HUES48 (cell line): ENCODE results near the gene KIF6.

Experiments used
- H3K27ac ChIP-seq: one replicate; pipeline ENCODE4 v1.7.0; 2013; ENCODE audit warnings: low read depth, low read length, inconsistent platforms
- H3K27me3 ChIP-seq: 2 replicates; pipeline ENCODE4 v1.6.1; 2013; ENCODE audit warnings: mild to moderate bottlenecking, low read length; ENCODE audit not compliant: control insufficient read depth, insufficient read depth
- H3K36me3 ChIP-seq: 2 replicates; pipeline ENCODE4 v1.6.1; 2013; ENCODE audit warnings: low read length; ENCODE audit not compliant: control insufficient read depth, insufficient read depth
- H3K4me1 ChIP-seq: 2 replicates; pipeline ENCODE4 v1.6.1; 2013; ENCODE audit warnings: mild to moderate bottlenecking, low read length; ENCODE audit not compliant: control insufficient read depth, insufficient read depth
- H3K4me3 ChIP-seq: 2 replicates; pipeline ENCODE4 v1.5.1; 2013; ENCODE audit warnings: mild to moderate bottlenecking, low read depth, low read length
- H3K9ac ChIP-seq: 2 replicates; pipeline ENCODE4 v1.6.1; 2013; ENCODE audit warnings: mild to moderate bottlenecking, low read depth, low read length, moderate library complexity
- H3K9me3 ChIP-seq: 2 replicates; pipeline ENCODE4 v1.6.1; 2013; ENCODE audit warnings: low read length; ENCODE audit not compliant: control insufficient read depth, insufficient read depth

KIF6 gene

DNA sequence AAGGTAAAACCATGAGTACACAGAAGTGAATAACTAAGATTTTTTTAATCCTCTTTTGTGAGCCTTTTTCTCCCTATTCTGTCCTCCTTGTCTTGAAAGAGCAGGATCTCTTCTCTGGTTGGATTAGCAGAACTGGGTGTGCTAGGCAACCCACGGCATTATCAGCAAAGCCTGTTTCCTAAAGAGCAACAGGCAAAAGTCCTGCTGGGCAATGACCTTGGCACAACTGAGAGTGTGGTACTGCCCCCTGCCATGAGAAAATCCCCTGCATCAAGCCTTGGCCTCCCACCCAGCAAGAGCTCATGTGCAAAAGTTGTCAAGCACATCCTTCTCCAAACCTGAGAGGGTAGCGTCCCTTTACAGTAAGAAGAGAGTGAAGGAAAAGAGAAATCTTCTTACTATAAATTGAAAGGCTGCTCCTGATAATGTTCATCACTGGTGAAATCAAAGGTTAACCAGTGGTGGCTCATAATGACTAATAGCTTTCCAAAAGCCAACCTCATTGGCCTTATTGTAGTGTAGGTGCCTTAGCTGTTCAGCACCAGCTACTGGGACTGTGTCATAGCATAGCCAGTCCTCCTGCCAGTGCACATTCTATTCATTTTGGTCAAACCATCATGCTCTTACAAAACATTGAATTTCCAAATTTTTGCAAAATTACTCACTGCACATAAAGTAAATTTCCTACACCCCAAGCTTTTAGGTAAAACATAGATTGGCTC, 17.1 kb downstream of the KIF6 start:
- Histone ChIP-seq H3K27ac (no peak overlapping the region), H3K4me3 (no peak overlapping the region), H3K9me3 (no peaks in the 10 kb centered on the region), H3K36me3 (no peaks in the 10 kb centered on the region), H3K4me1 (peaks cover 14% of the 10 kb centered on the region), H3K9ac (no peak overlapping the region), H3K27me3 (no peaks in the 10 kb centered on the region)

DNA sequence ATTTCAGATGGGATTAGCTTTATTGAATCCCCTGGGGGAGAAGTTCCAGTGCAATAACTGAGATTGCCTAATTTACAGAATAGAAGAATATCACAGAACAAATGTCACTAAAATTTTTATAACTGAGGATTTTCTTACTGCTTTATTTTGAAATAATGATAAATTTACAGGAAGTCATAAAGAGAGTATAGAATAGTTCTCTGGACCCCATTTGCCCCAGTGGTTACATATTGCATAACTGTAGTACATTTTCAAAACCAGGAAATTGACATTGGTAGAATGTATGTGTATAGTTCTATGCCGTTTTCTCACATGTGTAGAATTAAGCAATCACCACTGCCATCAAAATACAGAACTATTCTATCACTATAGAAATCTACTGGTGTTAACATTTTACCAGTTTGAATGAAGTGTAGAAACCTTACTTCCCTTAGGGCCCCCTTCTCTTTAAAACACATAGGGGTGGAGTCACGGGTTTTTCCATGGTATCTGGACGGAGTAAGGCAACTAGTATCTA, 18.3 kb downstream of the KIF6 start:
- H3K27me3 ChIP-seq: no peaks in the 10 kb centered on the region
- H3K9ac ChIP-seq: no peak overlapping the region
- no peaks in the 10 kb centered on the region for H3K36me3 ChIP-seq
- H3K4me1 ChIP-seq: peaks cover 14% of the 10 kb centered on the region
- no peaks in the 10 kb centered on the region for H3K9me3 ChIP-seq
- H3K27ac ChIP-seq: no peak overlapping the region
- H3K4me3 ChIP-seq: no peak overlapping the region

DNA sequence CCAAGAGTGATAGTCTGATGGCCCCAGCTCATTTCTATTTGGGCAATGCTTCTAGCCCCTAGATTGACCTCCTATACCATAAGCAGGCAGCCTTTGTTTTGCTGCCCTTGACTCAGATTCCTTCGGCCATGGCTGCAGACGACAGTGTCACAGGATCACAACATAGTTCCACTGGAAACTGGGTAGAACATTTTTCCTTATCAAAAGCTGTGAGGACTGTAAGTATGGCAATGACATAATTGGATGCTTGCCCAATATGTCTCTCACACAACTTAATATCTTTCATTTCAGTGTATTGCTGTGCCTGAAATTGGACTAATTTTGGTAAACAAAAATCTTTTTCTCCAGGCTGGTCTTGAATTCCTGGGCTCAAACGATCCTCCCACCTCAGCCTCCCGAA, 22.9 kb downstream of the KIF6 start:
- no peak overlapping the region for H3K4me3 ChIP-seq
- no peaks in the 10 kb centered on the region for H3K27me3 ChIP-seq
- H3K27ac ChIP-seq: no peak overlapping the region
- H3K9me3 ChIP-seq: no peaks in the 10 kb centered on the region
- H3K9ac ChIP-seq: no peak overlapping the region
- H3K4me1 ChIP-seq: 0 out of 2 replicates have a peak, but pooled peaks cover under 1% of the 10 kb centered on the region
- H3K36me3 ChIP-seq: no peaks in the 10 kb centered on the region

DNA sequence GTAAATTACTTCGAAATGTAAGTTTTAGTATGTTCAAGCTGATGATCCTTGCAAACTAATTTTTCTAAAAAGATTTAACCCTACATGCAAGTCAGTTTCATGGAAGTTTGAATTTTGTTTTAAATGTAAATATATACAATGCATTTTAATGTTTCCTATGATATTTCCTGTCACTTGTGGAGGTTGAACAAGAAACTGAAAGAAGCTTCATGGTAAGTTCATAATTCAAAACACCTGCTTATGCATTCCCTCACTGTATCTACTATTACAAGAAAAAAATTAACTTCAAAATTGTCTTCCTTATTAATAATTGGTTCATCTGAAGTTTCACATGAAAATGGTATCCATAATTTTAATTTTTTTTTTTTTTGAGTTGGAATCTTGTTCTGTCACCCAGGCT, 24.8 kb downstream of the KIF6 start:
- no peaks in the 10 kb centered on the region for H3K9me3 ChIP-seq
- H3K27me3 ChIP-seq: no peaks in the 10 kb centered on the region
- no peak overlapping the region for H3K27ac ChIP-seq

DNA sequence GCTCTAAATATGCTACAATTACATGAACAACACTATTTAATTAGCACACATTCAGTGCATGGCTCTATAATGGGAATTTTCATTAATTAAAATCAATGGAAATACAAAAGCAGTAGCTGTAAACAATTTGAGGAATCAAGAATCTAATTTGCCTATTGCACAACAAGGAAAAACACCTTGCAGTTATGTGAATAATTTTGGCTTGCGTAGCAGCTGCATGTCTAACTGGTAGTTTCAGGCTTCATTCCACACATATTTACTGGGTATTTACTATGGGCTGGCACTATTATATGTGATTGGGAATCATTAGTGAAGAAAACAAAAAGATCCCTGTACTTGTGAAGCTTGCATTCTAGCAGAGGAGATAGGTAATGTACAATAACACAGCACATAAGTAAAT, 26.4 kb downstream of the KIF6 start:
- Histone ChIP-seq H3K9ac (no peak overlapping the region), H3K36me3 (no peaks in the 10 kb centered on the region), H3K27me3 (no peaks in the 10 kb centered on the region), H3K4me3 (no peak overlapping the region), H3K4me1 (no peaks in the 10 kb centered on the region), H3K9me3 (no peaks in the 10 kb centered on the region), H3K27ac (no peak overlapping the region)

More for the DNA sequence above, 24.8 kb downstream of the KIF6 start:
- Histone ChIP-seq H3K4me3 (no peak overlapping the region), H3K36me3 (no peaks in the 10 kb centered on the region), H3K4me1 (no peaks in the 10 kb centered on the region), H3K9ac (no peak overlapping the region)

DNA sequence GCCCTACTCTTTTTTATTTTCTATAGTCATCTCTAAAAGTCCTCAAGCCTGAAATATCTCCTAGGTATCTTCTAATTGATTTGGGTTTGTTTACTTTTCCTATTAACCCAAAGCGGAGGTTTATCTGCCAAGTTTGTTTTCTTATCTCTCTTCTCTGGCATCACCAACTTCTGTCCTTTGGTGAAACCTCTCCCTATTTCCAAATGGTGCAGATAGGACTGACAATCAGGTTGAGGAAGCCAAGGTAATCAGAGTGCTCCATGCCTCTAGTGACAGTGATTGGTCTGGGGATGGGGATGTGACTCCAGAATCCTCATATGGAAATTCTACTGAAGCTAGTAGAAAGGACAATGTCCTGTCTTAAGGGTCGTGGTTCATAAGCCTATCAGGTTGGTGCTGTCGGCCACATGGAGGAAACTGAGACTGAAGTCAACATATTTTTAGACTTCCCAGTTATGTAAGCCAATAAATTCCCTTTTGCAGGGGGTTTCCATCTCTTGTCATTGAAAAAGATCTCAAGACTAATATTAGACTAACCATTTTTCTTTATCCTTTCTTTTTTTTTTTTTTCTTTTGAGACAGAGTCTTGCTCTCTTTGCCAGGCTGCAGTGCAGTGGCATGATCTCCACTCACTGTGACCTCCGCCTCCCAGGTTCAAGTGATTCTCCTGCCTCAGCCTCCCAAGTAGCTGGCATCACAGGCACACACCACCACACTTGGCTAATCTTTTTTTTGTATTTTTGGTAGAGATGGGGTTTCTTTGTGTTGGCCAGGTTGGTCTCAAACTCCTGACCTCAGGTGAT, 28.0 kb downstream of the KIF6 start:
- H3K9me3 ChIP-seq: no peaks in the 10 kb centered on the region
- no peaks in the 10 kb centered on the region for H3K27me3 ChIP-seq
- H3K4me1 ChIP-seq: no peaks in the 10 kb centered on the region
- no peaks in the 10 kb centered on the region for H3K36me3 ChIP-seq
- H3K9ac ChIP-seq: no peak overlapping the region
- no peak overlapping the region for H3K4me3 ChIP-seq
- H3K27ac ChIP-seq: no peak overlapping the region

DNA sequence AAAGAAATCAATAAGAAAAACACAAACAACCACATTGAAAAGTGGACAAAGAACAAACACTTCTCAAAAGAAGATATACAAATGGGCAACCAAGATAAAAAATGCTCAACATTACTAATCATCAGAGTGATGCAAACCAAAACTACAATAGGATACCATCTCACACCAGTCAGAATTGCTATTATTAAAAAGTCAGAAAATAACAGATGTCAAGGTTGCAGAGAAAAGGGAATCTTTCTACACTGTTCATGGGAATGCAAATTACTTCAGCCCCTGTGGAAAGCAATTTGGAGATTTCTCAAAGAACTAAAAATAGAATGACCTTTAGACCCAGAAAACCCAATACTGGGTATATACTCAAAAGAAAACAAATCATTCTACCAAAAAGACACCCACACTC, 29.8 kb downstream of the KIF6 start:
- Histone ChIP-seq H3K27me3 (no peaks in the 10 kb centered on the region), H3K4me1 (no peaks in the 10 kb centered on the region), H3K9ac (no peak overlapping the region), H3K27ac (no peak overlapping the region), H3K9me3 (no peaks in the 10 kb centered on the region), H3K4me3 (no peak overlapping the region), H3K36me3 (no peaks in the 10 kb centered on the region)

DNA sequence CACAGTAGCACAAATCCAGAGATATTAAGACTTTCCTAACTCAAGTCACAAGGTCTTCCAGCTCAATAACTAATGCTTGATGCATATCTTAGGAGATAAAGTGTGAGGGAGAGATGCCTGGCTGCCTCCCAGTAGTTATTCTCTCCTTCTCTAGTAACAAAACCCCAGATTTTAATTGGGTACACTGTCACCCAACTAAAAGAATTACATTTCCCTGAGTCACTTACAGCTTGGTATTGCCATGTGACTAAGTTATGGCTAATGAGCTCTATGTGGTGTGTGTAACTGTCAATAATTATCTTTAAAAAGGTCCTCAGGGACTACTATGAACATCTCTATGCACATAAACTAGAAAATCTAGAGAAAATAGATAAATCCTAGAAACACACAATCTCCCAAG, 32.0 kb downstream of the KIF6 start:
- no peaks in the 10 kb centered on the region for H3K4me1 ChIP-seq
- no peak overlapping the region for H3K9ac ChIP-seq
- H3K9me3 ChIP-seq: no peaks in the 10 kb centered on the region
- H3K27ac ChIP-seq: no peak overlapping the region
- H3K36me3 ChIP-seq: no peaks in the 10 kb centered on the region
- no peak overlapping the region for H3K4me3 ChIP-seq
- no peaks in the 10 kb centered on the region for H3K27me3 ChIP-seq

DNA sequence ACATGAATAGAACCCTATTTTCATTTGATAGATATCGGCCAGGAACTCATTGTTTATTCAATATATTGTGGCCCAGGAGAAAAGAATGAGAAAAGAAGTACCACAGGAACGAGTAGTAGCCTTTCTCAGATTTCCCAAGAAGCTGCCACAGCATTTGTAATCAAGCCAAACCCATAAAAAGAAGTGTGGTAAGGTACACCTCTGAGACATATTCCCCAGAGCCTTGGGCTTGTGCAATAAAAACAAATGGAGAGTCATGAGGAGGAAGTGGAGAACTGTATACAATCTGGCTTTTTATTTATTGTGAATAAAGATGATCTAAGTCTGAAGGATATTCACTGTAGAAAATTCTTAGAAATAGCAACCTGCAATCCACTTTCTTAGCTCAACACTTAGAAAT, 36.7 kb downstream of the KIF6 start:
- peaks cover 6% of the 10 kb centered on the region; the same call in 1 of the 2 replicates for H3K4me1 ChIP-seq
- no peak overlapping the region for H3K9ac ChIP-seq
- H3K9me3 ChIP-seq: no peaks in the 10 kb centered on the region
- H3K27ac ChIP-seq: no peak overlapping the region
- no peaks in the 10 kb centered on the region for H3K27me3 ChIP-seq
- no peaks in the 10 kb centered on the region for H3K36me3 ChIP-seq
- H3K4me3 ChIP-seq: no peak overlapping the region

DNA sequence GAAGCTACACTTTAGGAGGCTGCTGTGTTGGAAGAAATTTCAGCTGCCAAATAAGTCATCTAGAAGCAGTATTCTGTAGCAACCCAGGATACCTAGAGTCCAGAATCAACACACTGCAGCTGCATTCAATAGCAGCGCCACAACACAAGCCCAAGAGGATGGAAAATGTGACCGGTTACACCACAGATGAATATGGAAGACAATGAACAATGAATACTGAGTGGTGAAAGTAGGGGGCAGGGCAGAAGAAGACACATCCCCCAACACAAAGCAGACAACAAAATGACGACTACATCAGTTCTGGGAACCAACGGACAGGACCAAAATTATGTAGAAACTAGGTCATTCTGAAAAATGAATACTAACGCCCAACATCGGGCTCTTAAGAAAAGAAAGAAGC, 38.2 kb downstream of the KIF6 start:
- Histone ChIP-seq H3K4me3 (no peak overlapping the region), H3K9ac (no peak overlapping the region), H3K27ac (no peak overlapping the region), H3K9me3 (no peaks in the 10 kb centered on the region), H3K27me3 (no peaks in the 10 kb centered on the region), H3K4me1 (peaks cover 6% of the 10 kb centered on the region; the same call in 1 of the 2 replicates), H3K36me3 (no peaks in the 10 kb centered on the region)

DNA sequence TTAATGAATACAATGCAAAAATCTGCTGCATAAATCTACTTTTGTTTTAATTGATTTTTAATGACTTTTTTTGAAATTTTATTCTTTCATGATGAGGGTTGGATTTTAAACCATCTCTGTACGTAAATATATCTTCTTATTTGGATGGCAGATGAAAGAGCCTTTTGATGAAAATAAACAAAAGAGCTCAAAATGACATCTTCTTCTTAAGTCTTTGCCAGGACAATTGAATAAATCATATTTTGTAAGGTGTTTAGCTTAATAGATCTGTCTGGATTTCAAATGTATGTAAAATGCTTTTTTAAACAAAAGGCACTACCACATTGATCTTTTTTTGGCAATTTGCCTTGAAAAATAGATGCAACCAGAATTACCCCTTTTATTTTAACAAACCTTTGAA, 39.3 kb downstream of the KIF6 start:
- Histone ChIP-seq H3K36me3 (no peaks in the 10 kb centered on the region), H3K4me3 (no peak overlapping the region), H3K27ac (no peak overlapping the region), H3K9ac (no peak overlapping the region), H3K4me1 (peaks cover 6% of the 10 kb centered on the region; the same call in 1 of the 2 replicates), H3K9me3 (no peaks in the 10 kb centered on the region), H3K27me3 (no peaks in the 10 kb centered on the region)
